Astrocyte of the cerebellum (primary cell): ENCODE results near the gene LTBR.

Source experiments
- DNase-seq: peaks from one replicate; pipeline ENCODE4 v3.0.0-alpha.2; 2011; ENCODE audit warnings: low read depth
- H3K4me3 ChIP-seq: 2 replicates; pipeline ENCODE4 v1.5.1; 2011; ENCODE audit warnings: mild to moderate bottlenecking, low read depth, low read length, moderate library complexity
- CTCF ChIP-seq: IDR thresholded peaks from 2 replicates; pipeline ENCODE4 v1.5.1; 2012; ENCODE audit warnings: low read length, low read depth, moderate library complexity, mild to moderate bottlenecking; ENCODE audit errors: missing control alignments
- in situ Hi-C: cut with HindIII; loops from 2 replicates; pipeline ENCODE4 v1.10.0; 2017; ENCODE audit warnings: low sequenced_read_pairs

LTBR gene

DNA sequence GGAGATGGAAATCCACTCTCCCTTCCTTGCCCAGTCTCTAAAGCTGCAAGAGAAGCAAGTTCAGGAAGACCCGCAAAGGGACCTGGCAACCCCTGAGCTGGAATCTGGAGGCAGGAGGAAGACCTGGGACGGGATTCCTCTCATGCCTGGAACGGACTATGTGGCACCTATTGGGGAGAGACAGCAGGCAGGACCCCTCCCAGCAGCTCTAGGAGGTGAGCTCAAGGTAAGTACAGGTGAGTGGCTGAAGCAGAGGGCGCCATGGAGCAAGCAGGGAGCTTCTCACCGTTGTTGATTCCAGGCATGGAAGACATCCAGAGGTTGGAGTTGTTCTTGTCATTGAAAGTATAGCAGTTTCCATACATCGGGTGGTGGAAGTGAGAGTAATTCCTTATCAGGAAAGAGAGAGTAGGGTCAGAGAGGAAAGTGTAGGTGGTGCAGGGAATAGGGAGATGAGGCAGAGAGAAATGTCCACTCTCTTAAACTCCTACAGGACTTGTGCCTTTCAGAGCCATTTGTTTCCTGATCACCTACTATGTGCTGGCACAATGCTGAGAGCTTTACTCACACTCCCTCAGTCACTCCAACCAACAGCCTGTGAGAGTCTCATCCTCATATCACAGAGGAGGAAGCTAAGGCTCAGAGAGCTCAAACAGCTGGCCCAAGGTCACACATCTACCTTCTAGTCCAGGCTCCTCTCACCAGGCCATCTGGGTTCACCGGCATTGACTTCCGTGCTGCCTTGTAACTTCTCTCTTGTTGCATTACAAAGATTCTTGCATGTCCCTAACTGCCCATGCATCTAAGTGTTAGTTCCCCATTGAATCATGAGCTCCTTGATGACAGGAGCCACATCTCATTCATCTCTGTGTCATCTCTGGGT is 28.2 kb upstream of the LTBR start:
- in situ Hi-C loops: no loop called here
- DNase-seq: no peak
- TF ChIP-seq CTCF: no peak
- H3K4me3 ChIP-seq: no peak overlapping the region

GRCh38 chr12:6356374-6356820 is 27.6 kb upstream of the LTBR start:
- in situ Hi-C loops: no loop called here
- TF ChIP-seq CTCF: no peak
- H3K4me3 ChIP-seq: no peak overlapping the region
- no peak for DNase-seq

DNA sequence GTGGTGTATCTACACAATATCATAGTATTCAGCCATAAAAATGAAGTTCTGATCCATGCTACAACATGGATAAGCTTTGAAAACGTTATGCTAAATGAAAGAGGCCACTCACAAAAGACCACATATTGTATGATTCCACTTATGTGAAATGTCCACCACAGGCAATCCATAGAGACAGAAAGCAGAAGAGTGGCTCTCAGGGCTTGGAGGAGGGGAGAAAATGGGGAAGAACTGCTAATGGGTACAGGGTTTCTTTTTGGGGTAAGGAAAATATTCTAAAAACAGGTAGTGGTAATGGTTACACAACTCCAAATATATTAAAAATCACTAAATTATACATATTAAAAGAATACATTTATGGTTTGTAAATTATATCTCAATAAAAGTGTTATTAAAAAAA is 25.1 kb upstream of the LTBR start:
- no peak for TF ChIP-seq CTCF
- no peak overlapping the region for H3K4me3 ChIP-seq
- in situ Hi-C loops: no loop called here
- no peak for DNase-seq

- in situ Hi-C loops: no loop called here
- no peak for TF ChIP-seq CTCF
- no peak overlapping the region for H3K4me3 ChIP-seq
- DNase-seq: no peak
Measured at GRCh38 chr12:6360080-6360571, 23.8 kb upstream of the LTBR start.

DNA sequence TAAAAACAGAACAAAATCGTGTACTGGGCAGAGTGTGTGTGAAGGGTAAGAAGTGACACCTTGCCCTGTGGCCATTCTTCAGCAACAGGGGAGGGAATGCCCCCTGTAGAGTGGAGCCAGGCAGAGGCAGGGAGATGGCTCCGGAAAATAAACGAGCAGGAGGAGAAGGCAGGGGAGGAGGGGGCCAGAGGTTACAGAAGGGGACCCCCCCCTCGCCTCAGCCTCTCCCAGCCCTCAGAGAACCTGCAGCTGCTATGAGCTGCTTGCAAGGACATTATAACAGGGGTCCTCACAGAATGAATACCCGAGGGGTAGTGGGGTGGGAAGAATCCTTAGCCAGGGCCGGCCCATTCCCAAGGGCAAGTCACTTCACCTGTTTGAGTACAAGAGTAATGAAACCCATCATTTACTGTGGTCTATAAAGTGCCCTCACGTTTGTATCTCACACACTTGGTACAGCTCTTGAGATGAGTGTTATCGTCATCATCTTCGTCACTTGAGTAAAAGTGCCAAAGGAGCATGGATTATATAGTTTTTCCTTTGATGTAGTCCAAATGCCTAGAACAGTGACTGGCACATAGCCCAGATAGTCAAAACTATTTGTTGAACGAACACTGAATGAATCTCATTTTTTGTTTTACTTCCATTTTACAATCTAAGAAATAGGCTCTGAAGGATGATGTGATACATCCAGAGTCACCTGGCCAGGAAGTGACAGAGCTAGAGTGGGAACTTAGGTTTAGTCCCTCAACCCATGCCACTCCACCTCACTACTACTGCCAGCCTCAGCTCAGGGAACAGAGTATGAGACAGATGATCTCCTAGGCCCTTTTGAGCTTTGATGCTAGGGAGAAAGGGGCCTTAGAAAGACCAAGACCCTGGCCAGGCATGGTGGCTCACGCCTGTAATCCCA is 23.1 kb upstream of the LTBR start:
- in situ Hi-C loops: no loop called here
- DNase-seq: no peak
- H3K4me3 ChIP-seq: no peak overlapping the region
- TF ChIP-seq CTCF: no peak

DNA sequence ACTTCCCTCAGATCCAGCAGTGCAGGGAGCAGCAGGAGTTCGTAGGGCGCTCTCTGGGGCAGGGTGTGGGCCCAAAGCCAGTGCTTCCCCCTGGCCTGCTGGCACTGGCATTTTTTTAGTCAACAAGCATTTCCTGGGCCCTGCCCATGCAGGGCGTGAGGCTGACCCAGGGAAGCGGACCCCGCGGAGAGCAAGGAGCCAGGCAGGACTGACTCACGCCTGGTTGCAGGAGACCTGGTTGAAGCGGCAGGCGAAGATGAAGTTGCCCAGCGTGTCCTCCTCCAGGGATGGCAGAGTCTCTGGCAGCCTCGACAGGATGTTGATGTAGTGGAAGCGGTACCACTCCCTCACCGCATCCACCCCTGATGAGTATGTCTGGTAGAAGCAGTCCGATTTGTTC is 22.1 kb upstream of the LTBR start:
- H3K4me3 ChIP-seq: no peak overlapping the region
- in situ Hi-C loops: no loop called here
- no peak for DNase-seq
- no peak for TF ChIP-seq CTCF
